Gastrocnemius medialis (tissue), 4 donors: ENCODE data around the gene ZBED4.

ENCODE experiments used
- POLR2A ChIP-seq, 2 donors: fragments of 450-650 bp; IDR thresholded peaks; one replicate each; pipeline ENCODE4 v1.6.1; 2017; ENCODE audit warnings: antibody characterized with exemption in 2 of 2, mild to moderate bottlenecking in 2 of 2, moderate library complexity in 2 of 2
- TF ChIP-seq, protein P1 (sequence below), 5 experiments: fragments of 450-650 bp in 3 of 5; fragments of 200-600 bp in 2 of 5; sonication (generic) in 2 of 5; IDR thresholded peaks in 4 of 5; conservative IDR thresholded peaks in 1 of 5; 1 replicate in 4 of 5; 2 replicates in 1 of 5; pipeline ENCODE4 v1.5.1; 2016 to 2019; ENCODE audit warnings: antibody characterized with exemption in 5 of 5, mild to moderate bottlenecking in 3 of 5, moderate library complexity in 3 of 5

DNA sequence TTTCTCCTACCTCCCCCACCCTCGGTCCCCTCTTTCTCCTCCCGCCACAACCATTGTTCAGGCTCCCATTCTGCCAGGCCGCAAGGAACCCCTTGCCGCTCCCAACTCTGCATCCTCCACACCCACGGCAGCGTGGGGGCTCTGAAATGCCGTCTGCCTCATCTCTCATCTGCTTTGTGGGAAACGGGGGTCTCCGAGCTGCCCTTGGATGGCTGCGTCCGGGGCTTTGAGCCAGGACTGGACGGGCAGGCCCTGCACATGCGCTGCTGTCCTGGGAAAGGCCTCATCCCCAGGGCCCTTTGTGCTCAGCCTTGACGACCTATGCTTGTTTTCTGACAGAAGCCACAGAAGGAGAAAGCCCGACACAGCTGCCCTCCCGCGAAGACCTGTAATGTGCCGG, 73.3 kb downstream of the ZBED4 start:
- TF ChIP-seq POLR2A (IDR thresholded peaks at IDR 0.05): no peak
- TF ChIP-seq, protein P1, sequence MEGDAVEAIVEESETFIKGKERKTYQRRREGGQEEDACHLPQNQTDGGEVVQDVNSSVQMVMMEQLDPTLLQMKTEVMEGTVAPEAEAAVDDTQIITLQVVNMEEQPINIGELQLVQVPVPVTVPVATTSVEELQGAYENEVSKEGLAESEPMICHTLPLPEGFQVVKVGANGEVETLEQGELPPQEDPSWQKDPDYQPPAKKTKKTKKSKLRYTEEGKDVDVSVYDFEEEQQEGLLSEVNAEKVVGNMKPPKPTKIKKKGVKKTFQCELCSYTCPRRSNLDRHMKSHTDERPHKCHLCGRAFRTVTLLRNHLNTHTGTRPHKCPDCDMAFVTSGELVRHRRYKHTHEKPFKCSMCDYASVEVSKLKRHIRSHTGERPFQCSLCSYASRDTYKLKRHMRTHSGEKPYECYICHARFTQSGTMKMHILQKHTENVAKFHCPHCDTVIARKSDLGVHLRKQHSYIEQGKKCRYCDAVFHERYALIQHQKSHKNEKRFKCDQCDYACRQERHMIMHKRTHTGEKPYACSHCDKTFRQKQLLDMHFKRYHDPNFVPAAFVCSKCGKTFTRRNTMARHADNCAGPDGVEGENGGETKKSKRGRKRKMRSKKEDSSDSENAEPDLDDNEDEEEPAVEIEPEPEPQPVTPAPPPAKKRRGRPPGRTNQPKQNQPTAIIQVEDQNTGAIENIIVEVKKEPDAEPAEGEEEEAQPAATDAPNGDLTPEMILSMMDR (IDR thresholded peaks at IDR 0.05 in 4 of 5, conservative IDR thresholded peaks at IDR 0.05 in 1 of 5): no peak
